ENCODE measurements around the gene SKAP1.
A peak's percentile ranks its signal among the peaks of the same experiment; 100 is the strongest.

Gene SKAP1

DNA sequence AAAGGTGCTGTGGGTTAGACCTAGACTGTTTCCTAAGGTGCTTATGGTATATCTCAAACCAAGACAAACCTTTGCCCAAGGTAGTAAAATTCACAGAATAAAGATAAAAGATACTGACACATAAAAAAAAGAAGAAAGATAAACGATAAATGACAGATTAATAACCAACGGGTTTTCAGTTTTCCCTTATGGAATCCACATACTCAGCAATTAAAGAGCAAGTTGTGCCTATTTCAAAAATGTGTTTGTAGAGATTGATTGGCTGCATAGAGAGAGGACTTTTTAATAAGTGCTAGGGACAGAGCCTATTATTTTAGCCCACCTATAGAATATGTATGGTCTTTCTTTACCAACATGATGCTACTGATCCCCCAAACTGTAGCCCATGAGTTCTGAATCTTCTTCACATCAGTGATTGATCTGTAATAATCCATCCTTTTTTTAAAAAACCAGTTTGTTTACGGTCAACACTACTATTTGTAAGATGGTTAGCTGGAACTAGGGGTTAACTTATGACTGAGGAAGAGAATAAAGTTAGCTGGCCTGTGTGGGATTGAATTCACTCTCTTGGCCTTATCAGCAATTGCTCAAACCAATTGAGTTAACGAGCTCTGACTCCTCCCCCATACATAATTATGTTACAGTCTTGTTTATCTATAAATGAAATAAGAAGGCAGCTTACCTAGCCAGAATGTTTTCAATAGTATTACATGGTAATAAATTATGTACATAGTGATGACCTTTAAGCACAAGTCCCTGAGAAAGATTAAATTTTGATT lies 268.7 kb downstream of the SKAP1 start:
- no peak for DNase-seq

GRCh38 chr17:48160177-48161081 lies 269.6 kb downstream of the SKAP1 start:
- no peak for DNase-seq

DNA sequence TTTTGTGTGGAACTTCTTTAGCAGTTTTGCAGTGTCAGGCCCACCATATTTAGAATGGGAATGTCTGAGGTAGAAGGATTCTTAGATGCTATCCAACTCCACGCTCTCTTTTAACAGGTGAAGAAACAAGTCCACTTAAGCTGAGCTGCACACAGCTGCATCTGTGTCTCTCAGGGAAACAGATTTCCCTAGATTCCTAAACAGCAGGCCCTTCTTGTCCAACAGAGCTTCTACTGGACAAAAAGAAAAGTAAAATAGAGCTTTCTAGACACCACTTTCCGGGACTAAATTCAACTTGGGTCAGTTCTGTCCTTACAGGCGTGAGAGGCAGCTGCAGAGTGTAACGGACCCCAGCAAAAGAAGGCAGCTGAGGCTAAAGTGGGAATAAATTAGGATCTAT lies 270.8 kb downstream of the SKAP1 start:
- no peak for DNase-seq

- no peak for DNase-seq
Measured at GRCh38 chr17:48155889-48156611, 274.0 kb downstream of the SKAP1 start.

DNA sequence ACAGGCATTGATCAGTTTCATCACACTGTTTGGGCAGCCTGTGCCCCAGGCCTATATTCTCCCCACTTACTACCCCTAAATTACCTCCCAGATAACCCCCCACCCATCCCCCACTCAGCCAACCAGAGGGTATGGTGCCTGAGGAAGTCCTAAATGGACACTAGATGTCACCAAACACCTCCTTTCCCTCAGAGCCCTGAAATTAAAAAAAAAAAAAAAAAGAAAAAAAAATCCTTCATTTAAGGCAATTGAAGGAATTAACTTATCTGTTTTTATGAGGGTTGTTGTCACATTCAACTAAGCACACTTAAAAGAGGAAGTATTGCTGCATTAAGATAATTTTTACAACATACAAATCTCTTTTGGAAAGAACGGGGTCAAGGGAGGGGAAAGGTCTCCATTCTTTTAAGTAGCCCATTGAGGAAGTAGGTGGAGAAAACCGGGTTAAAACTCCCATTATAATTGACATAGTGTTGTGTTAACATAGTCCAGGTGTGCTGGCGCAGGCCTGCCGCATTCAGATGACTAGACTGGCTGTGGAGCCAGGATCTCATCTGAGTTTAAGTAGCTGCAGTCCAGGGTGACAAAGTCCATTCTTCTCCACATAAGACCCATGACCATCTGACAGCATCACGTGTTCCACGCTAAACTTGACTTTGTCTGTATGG lies 276.2 kb downstream of the SKAP1 start:
- DNase-seq = no peak

- no peak for DNase-seq
Measured at GRCh38 chr17:48152289-48152688, 277.7 kb downstream of the SKAP1 start.

DNA sequence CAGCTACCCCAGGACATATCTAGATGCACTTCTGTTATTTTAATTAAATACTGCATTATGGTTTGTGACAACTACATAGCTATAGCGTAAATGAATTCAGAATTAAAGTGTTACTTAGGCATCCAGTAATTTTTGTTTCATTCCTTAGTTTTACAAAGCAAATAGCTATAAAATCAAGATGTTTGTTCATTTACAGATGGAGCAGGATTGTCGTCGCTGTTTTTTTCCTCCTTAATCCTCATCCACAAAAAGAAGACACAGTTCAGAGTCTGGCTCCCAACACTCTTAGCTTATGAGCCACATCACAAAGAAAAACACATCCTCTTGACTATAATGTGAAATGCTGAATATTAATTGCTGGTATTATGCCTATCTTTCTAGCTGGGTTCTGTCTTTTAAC lies 278.8 kb downstream of the SKAP1 start:
- no peak for DNase-seq

DNA sequence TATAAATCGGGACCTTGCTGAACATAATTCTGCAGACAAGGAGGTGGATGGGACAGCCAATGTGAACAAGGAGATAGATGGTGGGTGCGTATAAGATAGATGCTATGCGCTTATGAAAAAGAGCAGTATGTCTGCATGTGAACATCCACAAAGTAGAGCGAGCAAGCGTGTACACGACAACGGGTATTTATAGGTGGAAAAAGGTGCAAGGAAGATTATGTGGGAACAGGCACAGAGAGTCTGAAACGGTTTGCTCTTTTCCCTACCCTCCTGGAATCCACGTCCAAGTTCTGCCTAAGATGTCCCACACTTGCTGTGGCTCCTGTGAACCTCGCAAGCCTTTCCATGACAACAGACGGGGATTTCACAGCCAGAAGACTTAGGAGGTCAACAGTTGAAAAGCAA lies 279.4 kb downstream of the SKAP1 start:
- DNase-seq = no peak

GRCh38 chr17:48149787-48150463 lies 280.1 kb downstream of the SKAP1 start:
- no peak for DNase-seq

- no peak for DNase-seq
Measured at GRCh38 chr17:48148854-48149786, 280.9 kb downstream of the SKAP1 start.

DNA sequence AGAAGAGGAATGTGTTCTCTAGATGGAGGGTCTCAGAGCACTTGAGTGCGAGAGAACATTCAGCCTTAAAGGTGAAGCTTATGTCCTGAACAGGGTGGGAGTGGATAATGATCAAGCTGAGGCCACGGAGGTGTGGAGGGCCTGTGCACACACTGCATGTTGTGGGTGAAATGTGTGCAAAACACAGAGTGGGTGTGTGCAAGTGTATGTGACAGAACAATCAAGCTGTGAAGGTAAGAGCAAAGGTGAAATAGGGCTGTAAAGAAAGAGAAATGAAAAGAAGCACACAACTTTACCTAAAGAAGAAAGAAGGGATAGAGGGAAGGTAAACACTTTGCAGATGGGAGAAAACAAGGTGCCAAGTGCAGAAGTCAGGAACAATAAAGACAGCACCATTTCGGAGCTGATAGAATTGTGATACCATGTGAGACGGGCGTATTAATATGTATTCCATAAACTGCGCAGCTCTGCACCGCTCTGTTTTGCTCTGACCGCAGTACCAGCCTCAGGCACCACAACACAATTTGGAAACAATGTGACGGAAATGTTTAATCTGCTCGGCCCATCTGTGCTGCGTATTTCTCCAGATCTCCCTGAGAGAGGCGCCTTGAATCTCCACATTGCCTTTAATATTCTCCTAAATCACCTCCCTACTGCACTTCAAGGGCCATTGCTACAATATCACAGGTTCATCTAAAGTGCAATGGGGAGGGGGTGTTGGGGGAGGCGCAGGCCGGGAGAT lies 281.8 kb downstream of the SKAP1 start:
- no peak for DNase-seq

DNA sequence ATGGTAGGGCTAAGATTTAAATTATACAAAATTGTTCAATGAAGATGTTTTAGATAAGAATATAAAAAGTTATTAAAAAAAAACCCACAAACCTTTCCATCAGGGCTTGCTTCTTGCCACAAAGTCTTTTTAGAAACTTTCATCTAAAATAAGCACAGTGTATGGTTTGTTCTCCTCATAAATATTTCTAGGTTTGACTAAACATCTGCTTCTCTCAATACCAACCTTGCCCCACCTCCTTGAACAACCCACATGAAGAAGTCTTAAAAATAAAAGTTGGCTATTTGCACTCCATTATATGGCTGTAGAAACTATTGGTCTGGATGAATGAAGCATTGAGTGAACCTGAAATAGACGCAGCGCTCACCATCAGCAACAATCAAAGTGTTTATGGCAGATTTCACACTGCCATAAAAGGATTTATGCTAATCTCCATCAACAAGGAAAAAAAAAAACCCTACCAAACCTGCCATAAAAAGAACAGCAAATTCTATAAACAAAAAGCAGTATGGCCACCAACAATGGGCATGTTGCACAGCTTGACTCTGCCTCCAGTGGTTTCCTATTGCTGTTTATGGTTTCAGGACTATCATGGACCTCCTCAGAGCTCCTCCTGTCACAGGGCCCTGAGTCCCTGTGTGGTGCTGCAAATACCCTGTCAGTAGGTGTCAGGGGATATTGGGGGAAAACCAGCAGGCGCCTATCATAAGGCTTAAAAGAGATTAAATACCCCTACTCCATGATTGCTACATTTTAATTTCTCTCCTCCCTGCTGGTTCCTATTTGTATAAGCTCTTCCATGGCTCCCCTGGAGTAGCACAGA lies 284.8 kb downstream of the SKAP1 start:
- DNase-seq = no peak

- DNase-seq = no peak
Measured at GRCh38 chr17:48144231-48144630, 285.8 kb downstream of the SKAP1 start.

- no peak for DNase-seq
Measured at GRCh38 chr17:48143629-48144028, 286.4 kb downstream of the SKAP1 start.

DNA sequence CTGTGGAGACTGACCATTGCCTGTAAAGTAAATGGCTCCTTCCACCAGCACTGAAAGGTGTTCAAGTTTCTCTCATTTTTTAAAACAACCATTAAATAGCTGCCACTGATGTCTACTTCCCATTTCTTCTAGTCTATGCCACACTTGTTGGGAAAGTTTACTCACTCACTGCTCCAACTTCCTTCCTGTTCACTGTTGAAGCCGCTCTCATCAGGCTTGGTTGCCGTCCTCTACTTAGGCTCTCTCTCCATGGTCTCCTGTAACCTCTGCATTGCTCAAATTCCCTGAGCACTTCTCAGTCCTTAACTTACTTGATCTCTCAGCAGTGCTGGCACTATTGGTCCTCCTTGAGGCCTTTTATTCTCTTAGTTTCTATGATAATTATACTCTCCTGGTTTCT lies 290.1 kb downstream of the SKAP1 start:
- no peak for DNase-seq

DNA sequence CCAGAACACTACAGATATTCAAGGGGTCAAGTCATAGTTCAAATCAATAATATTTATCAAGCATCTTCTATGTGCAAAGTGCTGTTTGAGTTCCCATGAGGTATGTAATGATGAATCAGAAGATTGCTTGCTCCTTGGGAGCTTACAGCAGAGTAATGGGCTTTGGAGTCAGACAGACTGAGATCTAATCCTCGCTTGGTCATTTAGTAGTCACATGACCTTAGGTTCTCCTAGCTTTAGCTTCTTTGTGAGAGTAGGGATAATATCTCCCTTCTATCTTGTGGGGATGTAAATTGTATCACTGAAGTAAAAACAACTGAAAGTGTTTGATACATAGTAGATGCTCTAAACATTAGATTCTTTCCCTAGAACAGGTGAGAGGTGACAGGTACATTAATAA lies 292.4 kb downstream of the SKAP1 start:
- no peak for DNase-seq

DNA sequence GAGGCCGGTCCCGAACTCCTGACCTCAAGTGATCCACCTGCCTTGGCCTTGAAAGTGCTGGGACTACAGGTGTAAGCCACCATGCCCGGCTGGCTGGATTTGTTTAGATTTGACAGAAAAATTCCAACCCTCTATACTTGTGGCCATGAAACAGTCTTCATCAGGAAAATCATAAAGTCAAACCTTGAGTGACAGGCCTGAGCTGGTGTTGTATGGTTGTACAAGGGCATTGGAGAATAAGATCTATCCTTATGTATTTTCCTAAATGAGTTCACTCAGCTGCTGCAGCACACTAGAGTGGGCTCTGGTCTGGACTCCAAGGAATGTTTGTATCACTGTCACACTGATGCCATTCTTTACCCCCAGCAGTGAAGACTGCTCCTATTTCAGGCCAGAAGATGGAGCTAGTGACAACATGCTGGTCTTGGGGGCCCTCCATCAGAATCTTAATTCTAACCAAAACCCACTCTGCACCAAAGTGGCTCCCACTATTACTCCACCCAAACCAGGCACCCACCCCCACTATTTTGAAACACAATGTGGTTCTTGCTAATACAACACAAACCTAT lies 295.0 kb downstream of the SKAP1 start:
- DNase-seq = no peak

- no peak for DNase-seq
Measured at GRCh38 chr17:48132385-48132784, 297.6 kb downstream of the SKAP1 start.

DNA sequence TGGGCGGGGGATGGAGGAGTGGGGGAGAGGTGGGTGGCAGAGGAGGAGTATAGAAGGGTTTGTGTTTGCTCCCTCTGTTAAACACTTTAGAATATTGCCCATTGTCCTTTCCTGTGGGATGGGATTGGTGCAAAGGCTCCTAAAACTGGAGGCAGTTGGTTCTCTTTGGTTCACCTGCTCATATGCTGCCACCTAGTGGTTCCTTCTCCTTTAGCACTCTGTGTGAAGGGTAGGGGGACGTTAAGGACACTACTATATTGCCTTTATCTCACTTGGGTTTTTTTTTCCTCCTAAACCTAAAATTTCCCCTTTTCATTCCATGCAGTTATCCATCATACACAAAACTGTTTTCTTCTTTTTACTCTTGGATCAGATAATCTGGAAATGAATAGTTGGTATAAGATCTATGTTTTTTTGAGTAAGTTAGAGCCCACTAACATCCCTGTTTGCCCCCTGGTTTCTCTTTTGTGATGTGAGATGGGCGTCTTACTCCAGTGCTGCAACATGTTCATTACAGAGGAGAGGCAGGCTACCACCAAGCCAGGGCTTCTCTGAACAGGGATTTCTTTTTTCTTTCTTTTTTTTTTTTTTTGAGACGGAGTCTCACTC lies 298.7 kb downstream of the SKAP1 start:
- DNase-seq = peak; percentile 69
